Amniotic epithelial cell (primary cell): ENCODE data around the gene MICU2.

Experiments used
- DNase-seq: peaks from one replicate; pipeline ENCODE4 v3.0.0-alpha.2; 2010; ENCODE audit warnings: low read depth

The MICU2 gene

DNA sequence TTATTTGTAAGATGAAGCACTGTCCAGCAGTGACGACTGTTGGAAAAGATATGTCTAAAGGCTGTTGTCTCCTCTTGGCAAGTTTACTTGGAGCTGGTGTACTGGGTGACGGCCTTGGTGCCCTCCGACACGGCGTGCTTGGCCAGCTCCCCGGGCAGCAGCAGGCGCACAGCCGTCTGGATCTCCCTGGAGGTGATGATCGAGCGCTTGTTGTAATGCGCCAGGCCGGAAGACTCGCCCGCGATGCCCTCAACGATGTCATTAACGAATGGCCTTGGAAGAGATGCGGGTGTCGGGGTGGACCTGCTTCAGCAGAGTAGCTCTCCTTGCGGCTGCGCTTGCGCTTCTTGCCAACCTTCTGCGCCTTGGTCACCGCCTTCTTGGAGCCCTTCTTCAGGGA is 120.2 kb downstream of the MICU2 start:
- no peak for DNase-seq

- DNase-seq, result no peak
Observed at GRCh38 chr13:21481359-21481758, 122.6 kb downstream of the MICU2 start.

- peak; percentile 76 for DNase-seq
Observed at GRCh38 chr13:21478881-21479808, 124.8 kb downstream of the MICU2 start.

- DNase-seq, result peak; percentile 79
Observed at GRCh38 chr13:21476893-21477472, 127.0 kb downstream of the MICU2 start.

DNA sequence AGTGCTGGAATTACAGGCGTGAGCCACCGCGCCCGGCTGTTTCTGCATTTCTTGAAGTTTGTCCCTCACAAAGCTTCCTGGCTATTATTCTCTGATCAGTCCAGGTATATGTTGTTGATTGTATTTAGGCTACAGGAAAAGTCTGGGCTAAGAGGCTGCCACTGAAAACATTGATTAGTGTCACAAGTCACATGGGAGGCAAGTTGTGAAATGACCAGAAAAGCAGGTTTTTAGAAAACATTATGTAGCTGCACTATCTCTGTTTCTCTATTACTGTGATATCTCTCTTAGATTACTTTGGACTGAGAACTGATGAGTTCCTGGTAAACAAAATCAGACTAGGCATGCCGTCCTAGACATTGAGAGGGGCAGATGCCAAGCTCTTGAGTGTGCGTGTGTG is 128.9 kb downstream of the MICU2 start:
- no peak for DNase-seq

- DNase-seq, result no peak
Observed at GRCh38 chr13:21470785-21471184, 133.2 kb downstream of the MICU2 start.

DNA sequence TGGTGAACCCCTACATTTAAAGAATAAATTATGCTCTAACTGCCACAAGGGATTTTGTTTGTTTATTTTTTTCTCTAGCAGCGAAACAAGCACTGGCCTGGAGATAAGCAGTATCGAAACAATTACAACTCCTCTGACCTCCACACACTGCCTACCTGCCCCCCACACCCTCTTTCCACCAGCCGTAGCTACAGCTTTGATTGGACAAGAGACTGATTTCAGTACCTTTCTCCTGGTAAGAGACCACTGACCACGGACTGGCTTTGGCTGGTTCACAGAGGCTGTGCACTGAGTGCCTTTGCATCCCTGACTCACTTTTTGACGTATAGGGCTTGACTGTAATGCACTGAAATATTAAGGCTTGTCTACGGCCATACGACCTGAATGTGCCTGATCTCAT is 137.4 kb downstream of the MICU2 start:
- no peak for DNase-seq

GRCh38 chr13:21465710-21466160 is 138.2 kb downstream of the MICU2 start:
- DNase-seq, result no peak

GRCh38 chr13:21463424-21463823 is 140.5 kb downstream of the MICU2 start:
- no peak for DNase-seq

DNA sequence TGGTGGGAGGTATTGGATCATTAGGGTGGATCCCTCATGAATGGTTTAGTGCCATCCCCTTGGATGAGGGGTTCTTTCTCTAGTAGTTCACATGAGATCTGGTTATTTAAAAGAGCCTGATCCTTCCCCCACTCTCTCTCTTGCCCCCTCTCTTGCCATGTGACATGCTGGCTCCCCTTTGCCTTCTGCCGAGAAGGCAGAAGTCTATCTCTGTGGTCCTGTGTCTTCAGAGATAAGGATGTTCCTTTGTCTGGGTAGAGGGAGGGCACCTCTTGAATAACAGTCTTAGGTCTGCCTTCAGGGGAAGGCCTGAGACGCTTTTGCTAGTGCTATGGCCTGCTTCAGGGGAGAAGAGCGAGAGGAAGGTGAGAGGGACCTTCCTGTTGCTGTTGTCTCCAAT is 142.8 kb downstream of the MICU2 start:
- DNase-seq, result no peak

DNA sequence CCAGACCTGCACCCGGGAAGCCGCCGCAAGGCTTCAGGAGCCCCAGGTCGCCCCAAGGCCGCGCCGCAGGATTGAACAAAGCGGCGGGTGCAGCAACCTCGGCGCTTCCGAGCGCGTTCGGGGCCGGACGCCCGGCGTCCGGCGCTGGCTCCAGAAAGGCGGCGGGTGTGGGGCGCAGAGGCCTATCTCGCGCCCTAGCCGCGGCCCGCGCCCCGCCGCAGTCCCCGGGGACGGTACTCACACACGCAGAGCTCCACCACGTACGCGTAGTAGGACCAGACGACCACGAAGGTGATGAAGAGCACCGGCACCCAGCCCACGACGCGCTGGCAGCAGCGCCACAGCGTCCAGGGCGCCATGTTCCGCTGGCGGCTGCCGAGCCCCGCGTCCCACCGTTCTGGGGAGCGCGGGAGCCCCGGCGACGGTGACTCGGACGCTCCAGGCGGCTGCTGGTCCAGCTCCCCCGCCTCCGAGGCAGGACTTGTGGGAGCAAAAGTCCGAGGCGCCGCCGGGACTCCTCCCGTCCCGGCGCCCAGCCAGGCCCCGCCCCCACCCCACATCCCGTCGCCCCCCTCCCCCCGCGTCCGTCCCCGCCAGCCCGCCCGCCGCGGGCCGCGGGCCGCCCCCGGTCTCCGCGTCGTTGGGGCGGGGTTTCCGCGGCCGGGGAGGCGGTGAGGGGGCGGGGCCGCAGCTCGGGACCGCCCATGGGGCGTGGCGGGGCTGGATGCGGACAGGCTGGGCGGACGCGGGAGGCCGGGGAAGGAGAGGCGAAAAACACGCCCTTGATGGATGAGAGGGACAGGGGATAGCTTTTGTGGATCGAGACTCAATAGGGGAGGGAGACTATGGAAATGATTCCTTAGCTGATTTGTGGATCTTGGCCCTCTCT is 144.9 kb downstream of the MICU2 start, which contains the start of gene ZDHHC20:
Gene ZDHHC20 (minus strand): TSS at position 491 of the 889 bp plus-strand sequence. CDS start 132 bp downstream, at position 359.
- DNase-seq, result peak; percentile 74

DNA sequence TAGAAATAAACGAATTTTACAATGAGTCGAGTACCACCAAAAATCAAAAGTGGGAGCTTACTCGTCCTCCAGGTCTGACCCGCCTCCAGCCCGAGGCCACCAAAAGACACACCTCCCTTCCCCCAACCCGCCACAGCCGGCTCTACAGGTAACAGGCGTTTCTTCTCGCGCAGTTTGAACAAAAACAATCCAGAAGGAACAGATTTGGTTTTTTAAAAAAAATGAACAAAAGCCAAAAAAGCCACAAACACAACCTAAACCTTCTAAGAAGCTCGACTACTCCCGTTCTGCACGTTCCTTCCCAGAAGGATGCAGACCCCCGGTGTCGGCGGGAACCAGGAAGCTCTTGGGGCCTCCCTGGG is 145.5 kb downstream of the MICU2 start:
- DNase-seq, result no peak

DNA sequence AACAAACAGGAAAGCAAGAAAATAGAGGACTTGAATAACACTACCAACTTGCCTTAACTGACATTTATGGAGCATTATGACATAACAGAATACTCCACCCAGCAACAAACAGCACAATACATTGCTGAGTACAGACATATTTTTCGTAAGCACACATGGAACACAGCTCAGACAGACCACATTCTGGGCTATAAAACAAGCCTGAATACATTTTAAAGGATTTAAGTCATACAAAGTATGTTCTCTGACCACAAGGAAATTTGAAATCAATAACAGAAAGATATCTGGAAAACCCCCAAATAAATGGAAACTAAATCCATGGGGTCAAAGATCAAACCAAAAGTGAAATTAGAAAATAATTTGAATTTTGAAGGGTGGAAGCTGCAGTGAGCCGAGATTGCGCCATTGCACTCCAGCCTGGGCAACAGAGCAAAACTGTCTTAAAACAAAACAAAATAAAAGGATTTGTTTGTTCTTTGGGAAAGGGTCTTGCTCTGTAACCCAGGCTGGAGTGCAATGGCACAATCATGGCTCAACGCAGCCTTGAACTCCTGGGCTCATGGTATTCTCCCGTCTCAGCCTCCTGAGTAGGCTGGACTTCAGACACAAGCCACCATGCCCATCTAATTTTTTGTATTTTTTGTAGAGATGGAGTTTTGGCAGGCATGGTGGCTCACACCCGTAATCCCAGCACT is 150.4 kb downstream of the MICU2 start:
- no peak for DNase-seq

DNA sequence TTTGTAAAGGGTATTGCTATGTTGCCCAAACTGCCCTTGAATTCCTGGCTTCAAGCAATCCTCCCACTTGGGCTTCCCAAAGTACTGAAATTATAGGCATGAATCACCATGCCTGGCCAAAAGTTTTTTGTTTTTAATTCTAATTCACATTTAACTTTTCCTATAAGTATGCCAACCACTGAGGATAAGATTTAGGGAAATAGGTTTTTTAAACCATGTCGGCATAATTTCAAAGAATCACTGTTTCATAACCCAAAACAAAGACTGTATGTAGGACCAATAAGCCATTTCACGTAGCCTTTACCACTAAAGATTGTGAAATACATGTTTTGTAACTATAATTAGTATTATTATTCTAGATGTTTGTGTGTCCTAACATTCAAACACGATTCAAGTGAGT is 153.0 kb downstream of the MICU2 start:
- peak; percentile 31 for DNase-seq

GRCh38 chr13:21446656-21447055 is 157.3 kb downstream of the MICU2 start:
- no peak for DNase-seq

DNA sequence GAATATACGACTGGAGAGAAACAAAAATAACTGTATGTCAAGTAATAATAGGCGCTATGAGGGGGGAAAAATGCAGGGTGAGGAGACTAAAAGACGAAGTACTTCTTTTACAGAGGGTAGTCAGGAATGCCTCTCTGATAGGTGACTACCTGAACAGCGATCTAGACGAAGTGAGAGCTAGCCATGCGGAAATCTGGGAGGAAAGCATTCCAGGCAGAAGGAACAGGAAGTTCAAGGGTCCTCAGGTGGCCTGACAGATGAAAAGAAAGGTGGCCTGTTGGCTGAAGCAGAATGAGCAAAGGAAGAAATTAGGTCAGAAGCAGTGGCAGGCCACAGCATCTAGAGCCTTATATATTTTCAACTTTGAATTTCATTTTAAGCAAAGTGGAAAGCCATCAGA is 158.2 kb downstream of the MICU2 start:
- DNase-seq, result no peak

DNA sequence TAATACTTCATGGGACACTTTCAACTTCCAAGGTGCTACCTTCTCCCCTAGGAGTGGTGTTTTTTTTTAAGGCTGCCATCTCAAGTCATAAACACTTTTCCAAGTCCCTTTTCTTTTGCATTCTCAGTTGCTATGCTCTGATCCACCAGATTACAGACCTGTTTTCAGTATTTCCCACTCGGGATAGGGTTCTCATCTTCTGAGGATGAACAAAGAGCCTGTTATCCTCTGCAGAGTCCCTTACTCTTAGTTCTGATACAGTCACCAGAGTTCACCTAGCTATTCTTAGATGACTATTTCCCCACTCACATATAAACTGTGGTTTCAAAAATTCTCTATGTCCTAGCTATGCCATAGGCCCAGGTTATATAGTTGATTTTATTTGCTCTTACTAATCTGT is 160.8 kb downstream of the MICU2 start:
- no peak for DNase-seq
